Liver (tissue), 3 donors: ENCODE data around the gene SMC1A.

ENCODE experiments used
- EGR1 ChIP-seq, 2 donors: IDR thresholded peaks; 2 replicates each; pipeline ENCODE4 v1.6.1; 2016 to 2018; ENCODE audit warnings: antibody characterized with exemption in 2 of 2, low read depth in 2 of 2
- FOXA1 ChIP-seq: IDR thresholded peaks from 2 replicates; pipeline ENCODE4 v1.6.1; 2016; ENCODE audit warnings: antibody characterized with exemption
- JUND ChIP-seq, 2 donors: IDR thresholded peaks; 2 replicates each; pipeline ENCODE4 v1.6.1; 2016; ENCODE audit warnings: antibody characterized with exemption in 2 of 2
- SP1 ChIP-seq: IDR thresholded peaks from 2 replicates; pipeline ENCODE4 v1.6.1; 2018; ENCODE audit warnings: antibody characterized with exemption, mild to moderate bottlenecking
- YY1 ChIP-seq: IDR thresholded peaks from 2 replicates; pipeline ENCODE4 v1.6.1; 2016; ENCODE audit warnings: antibody characterized with exemption, mild to moderate bottlenecking
- TF ChIP-seq, protein P1 (sequence below): fragments of 150-350 bp; IDR thresholded peaks from 2 replicates; pipeline ENCODE4 v1.5.1; 2017; ENCODE audit warnings: improper control_type of control experiment, low read depth, low read length; ENCODE audit not compliant: missing input control
- donor health status: healthy.
- donor health status: healthy.

DNA sequence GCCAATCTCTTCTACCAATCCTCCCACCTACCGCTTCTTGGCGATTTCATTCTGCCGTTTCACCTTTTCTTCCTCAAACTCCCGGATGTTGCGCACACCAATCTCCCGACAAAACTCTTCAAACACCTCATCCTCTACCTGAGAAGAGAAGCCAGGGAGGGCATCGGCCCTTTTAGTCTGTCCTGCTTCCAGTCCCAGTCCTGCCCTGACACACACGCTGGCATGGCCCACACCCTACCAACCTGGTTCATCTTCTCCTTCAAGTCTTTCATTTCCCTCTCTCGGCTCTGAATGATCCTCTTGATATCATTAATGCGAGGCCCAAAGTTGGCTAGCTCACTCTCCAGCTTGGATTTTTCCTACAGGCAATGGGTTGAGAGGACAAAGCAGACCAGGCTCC lies 18.9 kb downstream of the SMC1A start:
- TF ChIP-seq YY1 (no peak), EGR1 (IDR thresholded peaks at IDR 0.05; ENCODE audit: low read depth in 2 of 2) (no peak), SP1 (no peak), FOXA1 (no peak), JUND (IDR thresholded peaks at IDR 0.05) (no peak)
- TF ChIP-seq, protein P1, sequence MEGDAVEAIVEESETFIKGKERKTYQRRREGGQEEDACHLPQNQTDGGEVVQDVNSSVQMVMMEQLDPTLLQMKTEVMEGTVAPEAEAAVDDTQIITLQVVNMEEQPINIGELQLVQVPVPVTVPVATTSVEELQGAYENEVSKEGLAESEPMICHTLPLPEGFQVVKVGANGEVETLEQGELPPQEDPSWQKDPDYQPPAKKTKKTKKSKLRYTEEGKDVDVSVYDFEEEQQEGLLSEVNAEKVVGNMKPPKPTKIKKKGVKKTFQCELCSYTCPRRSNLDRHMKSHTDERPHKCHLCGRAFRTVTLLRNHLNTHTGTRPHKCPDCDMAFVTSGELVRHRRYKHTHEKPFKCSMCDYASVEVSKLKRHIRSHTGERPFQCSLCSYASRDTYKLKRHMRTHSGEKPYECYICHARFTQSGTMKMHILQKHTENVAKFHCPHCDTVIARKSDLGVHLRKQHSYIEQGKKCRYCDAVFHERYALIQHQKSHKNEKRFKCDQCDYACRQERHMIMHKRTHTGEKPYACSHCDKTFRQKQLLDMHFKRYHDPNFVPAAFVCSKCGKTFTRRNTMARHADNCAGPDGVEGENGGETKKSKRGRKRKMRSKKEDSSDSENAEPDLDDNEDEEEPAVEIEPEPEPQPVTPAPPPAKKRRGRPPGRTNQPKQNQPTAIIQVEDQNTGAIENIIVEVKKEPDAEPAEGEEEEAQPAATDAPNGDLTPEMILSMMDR: no peak
